Measurements from ENCODE around the gene ENTR1.

ENTR1 gene

DNA sequence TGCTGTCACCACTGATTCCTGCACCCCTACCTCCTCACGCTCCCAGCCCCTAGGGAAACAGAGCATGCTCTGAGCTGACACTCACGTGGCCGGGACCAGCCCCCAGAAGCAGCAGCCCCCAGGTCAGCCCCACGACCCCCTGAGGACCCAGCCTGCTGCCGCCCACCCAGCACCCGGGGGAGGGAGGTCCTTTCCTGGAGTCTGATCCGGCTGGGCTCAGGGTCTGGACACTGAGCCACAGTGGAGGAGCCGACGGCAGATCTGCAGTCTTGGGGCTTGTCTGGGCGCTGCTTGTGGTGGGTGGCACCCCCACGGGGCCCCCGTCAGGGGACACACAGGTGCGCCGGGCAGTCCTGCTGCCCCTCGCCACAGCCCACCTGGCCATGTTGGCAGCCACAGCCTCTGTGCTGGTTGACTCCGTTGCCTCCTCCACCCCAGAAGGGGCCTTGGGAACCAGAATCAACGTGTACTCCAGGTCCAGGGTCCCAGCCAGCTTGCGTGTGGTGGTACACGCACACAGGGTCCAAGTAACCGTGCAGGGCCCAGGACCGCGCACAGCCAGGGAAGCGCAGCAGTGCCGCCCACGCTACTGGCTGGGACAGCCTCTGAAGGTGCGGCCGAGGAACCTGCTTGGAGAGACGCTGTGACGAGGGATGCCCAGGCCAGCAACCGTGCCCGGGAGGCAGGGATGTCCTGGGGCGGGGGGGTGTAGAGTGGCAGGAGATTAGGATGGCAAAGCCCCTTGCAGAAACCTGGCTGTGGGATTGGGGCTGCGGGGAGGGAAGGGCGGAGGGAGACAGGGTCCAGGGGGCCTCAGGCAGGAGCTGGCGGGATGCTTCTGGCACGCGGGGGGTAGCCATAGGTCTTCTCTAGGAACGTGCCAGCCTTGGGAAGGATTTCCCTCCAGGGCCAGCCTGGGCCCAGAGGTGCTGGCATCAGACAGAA is 50.4 kb downstream of the ENTR1 start:
- in situ Hi-C loops (cut with HindIII; ENCODE audit: low pct_ligation_motif_present, low sequenced_read_pairs) = no loop called here
- H3K27ac ChIP-seq = no peak overlapping the region
- peaks cover 12% of the 10 kb centered on the region for H3K36me3 ChIP-seq (replicated peaks)
- no peak for DNase-seq
- H3K4me3 ChIP-seq (ENCODE audit: low read depth, low read length) = no peak overlapping the region
- TF ChIP-seq, protein P1, sequence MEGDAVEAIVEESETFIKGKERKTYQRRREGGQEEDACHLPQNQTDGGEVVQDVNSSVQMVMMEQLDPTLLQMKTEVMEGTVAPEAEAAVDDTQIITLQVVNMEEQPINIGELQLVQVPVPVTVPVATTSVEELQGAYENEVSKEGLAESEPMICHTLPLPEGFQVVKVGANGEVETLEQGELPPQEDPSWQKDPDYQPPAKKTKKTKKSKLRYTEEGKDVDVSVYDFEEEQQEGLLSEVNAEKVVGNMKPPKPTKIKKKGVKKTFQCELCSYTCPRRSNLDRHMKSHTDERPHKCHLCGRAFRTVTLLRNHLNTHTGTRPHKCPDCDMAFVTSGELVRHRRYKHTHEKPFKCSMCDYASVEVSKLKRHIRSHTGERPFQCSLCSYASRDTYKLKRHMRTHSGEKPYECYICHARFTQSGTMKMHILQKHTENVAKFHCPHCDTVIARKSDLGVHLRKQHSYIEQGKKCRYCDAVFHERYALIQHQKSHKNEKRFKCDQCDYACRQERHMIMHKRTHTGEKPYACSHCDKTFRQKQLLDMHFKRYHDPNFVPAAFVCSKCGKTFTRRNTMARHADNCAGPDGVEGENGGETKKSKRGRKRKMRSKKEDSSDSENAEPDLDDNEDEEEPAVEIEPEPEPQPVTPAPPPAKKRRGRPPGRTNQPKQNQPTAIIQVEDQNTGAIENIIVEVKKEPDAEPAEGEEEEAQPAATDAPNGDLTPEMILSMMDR (IDR thresholded peaks at IDR 0.05; ENCODE audit: low read depth, low read length, missing control alignments) = no peak
- H3K27me3 ChIP-seq (replicated peaks) = no peaks in the 10 kb centered on the region

DNA sequence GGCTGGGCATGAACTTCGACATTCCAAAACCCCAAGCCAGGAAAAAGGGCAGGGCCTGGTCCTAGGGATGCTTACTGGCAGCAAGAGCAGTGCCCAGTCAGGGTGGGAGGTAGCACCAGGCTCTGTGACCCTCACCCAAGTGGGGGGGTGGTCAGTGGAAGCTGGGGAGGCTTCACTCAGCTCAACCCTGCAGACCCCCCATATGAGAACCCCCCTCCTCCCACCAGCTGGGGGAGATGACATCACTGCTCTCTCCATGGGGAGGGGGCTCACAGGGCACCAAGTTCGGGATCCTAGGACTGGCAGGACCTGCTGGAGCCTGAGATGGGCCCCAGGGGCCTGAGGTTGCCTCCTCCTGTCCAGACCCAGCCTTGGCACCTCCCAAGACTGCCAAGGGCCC is 51.5 kb downstream of the ENTR1 start:
- Histone ChIP-seq H3K27ac (no peak overlapping the region), H3K4me3 (ENCODE audit: low read depth, low read length) (no peak overlapping the region), H3K27me3 (replicated peaks) (no peaks in the 10 kb centered on the region), H3K36me3 (replicated peaks) (peaks cover 12% of the 10 kb centered on the region)
- in situ Hi-C loops (cut with HindIII; ENCODE audit: low pct_ligation_motif_present, low sequenced_read_pairs) = no loop called here
- no peak for DNase-seq
- TF ChIP-seq, protein P1 (IDR thresholded peaks at IDR 0.05; ENCODE audit: low read depth, low read length, missing control alignments) = no peak

DNA sequence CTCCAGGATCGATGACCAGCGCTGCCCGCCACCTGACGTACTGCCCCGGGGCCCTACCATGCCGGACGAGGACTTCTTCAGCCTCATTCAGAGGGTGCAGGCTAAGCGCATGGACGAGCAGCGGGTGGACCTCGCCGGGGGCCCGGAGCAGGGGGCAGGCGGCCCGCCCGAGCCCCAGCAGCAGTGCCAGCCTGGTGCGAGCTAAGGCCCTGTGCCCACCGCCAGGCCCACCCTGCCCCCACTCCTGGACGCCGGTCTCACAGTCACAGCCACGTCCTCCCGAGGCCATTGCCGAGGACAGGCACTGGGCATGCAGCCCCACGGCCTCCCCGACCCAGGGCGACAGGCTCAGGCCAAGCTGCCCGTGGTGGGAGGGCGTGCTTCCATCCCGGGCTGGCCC is 52.4 kb downstream of the ENTR1 start:
- peaks cover 12% of the 10 kb centered on the region for H3K36me3 ChIP-seq (replicated peaks)
- H3K27ac ChIP-seq = no peak overlapping the region
- in situ Hi-C loops (cut with HindIII; ENCODE audit: low pct_ligation_motif_present, low sequenced_read_pairs) = no loop called here
- TF ChIP-seq, protein P1 (IDR thresholded peaks at IDR 0.05; ENCODE audit: low read depth, low read length, missing control alignments) = no peak
- DNase-seq = no peak
- H3K4me3 ChIP-seq (ENCODE audit: low read depth, low read length) = no peak overlapping the region
- H3K27me3 ChIP-seq (replicated peaks) = no peaks in the 10 kb centered on the region

DNA sequence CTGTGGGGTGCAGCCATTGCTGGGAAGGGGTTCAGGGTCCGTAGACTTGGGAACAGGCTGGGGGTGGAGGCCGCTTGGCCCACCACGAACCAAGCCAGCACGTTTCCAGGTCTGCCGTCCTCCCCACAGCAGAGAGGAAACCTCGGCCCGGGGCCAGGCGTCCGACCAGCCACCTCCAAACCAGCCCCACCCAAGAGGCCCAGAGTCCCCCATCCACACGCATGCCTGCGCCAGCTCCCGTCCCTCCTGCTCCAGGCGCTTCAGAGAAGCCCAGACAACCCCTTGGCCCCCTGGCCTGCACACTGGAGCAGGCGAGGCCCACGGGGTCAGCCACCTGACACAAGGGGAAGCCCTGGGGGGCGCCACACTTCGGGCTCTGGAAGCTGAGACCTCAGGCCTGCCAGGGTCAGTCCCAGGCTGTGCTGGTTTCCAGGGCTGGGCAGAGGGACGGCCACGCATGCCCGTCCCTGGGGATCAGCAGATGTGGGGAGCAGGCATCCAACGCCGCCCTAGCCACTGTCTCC is 53.1 kb downstream of the ENTR1 start:
- Histone ChIP-seq H3K36me3 (replicated peaks) (peaks cover 12% of the 10 kb centered on the region), H3K27ac (no peak overlapping the region), H3K27me3 (replicated peaks) (no peaks in the 10 kb centered on the region), H3K4me3 (ENCODE audit: low read depth, low read length) (no peak overlapping the region)
- in situ Hi-C loops (cut with HindIII; ENCODE audit: low pct_ligation_motif_present, low sequenced_read_pairs) = no loop called here
- TF ChIP-seq, protein P1 (IDR thresholded peaks at IDR 0.05; ENCODE audit: low read depth, low read length, missing control alignments) = no peak
- DNase-seq = no peak

DNA sequence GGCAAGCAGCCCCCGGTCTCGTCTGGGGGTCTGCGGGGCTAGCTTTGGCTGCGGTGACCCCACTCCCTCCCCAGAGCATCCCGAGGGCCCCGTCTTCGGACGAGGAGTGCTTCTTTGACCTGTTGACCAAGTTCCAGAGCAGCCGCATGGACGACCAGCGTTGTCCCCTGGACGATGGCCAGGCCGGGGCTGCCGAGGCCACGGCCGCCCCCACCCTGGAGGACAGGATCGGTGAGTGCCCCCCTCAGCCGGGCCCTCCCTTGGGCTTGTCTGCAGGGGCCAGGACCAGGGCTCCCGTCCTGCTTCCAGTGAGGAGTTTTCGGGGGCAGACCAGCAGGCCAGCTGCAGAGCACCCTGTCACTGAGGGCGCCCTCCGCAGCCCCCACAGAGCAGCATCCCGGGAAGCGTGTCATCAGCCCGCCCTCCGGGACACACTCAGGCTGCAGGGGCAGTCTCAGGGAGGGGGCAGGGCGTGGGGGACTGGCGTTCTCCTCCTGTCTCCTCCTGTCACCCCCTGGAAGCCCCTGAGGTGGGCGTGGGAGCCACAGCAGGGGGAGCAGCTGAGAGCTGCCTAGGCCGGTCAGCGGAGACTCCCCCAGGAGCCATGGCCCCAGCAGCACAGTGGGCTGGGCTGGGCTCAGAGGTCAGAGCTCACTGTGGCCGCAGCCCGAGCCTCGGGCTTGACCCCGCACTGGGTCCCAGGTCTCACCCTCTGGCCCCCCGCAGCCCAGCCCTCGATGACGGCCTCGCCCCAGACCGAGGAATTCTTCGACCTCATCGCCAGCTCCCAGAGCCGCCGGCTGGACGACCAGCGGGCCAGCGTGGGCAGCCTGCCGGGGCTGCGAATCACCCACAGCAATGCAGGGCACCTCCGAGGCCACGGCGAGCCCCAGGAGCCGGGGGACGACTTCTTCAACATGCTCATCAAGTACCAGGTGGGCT is 54.5 kb downstream of the ENTR1 start:
- DNase-seq = no peak
- Histone ChIP-seq H3K4me3 (ENCODE audit: low read depth, low read length) (no peak overlapping the region), H3K27me3 (replicated peaks) (no peaks in the 10 kb centered on the region), H3K27ac (no peak overlapping the region), H3K36me3 (replicated peaks) (peaks cover 12% of the 10 kb centered on the region)
- in situ Hi-C loops (cut with HindIII; ENCODE audit: low pct_ligation_motif_present, low sequenced_read_pairs) = no loop called here
- TF ChIP-seq, protein P1 (IDR thresholded peaks at IDR 0.05; ENCODE audit: low read depth, low read length, missing control alignments) = no peak

All from brain microvascular endothelial cell (primary cell).